Neuronal stem cell (in vitro differentiated cells): ENCODE data around the gene GLI3.

Source experiments
- DNase-seq: peaks from one replicate; pipeline ENCODE4 v3.0.0-alpha.2; 2013; ENCODE audit warnings: low spot score
- H2AFZ ChIP-seq: one replicate; pipeline ENCODE4 v1.6.1; 2013; ENCODE audit warnings: mild to moderate bottlenecking, low read length, inconsistent platforms
- H2AK5ac ChIP-seq: 2 replicates; pipeline ENCODE4 v1.6.1; 2013; ENCODE audit warnings: low read depth, mild to moderate bottlenecking, inconsistent platforms, low read length, moderate library complexity, mixed read lengths
- H2BK120ac ChIP-seq: 2 replicates; pipeline ENCODE4 v1.6.1; 2013; ENCODE audit warnings: low read depth, mild to moderate bottlenecking, inconsistent platforms, low read length, moderate library complexity, mixed read lengths
- H2BK12ac ChIP-seq: one replicate; pipeline ENCODE4 v1.6.1; 2013; ENCODE audit warnings: low read length, inconsistent platforms
- H2BK15ac ChIP-seq: 2 replicates; pipeline ENCODE4 v1.6.1; 2013; ENCODE audit warnings: mild to moderate bottlenecking, low read length, inconsistent platforms, mixed read lengths
- H2BK5ac ChIP-seq: one replicate; pipeline ENCODE4 v1.6.1; 2013; ENCODE audit warnings: inconsistent platforms, mild to moderate bottlenecking, low read length, moderate library complexity
- H3K14ac ChIP-seq: one replicate; pipeline ENCODE4 v1.6.1; 2013; ENCODE audit warnings: low read length, inconsistent platforms
- H3K18ac ChIP-seq: 2 replicates; pipeline ENCODE4 v1.6.1; 2013; ENCODE audit warnings: low read length, inconsistent platforms
- H3K23ac ChIP-seq: 2 replicates; pipeline ENCODE4 v1.6.1; 2013; ENCODE audit warnings: low read depth, mild to moderate bottlenecking, mixed read lengths, low read length, inconsistent platforms; ENCODE audit not compliant: poor library complexity
- H3K27ac ChIP-seq: replicated peaks from 3 replicates; pipeline ENCODE4 v1.5.1; 2013; ENCODE audit warnings: low read length, inconsistent platforms
- H3K27me3 ChIP-seq, 3 experiments: 2 replicates each; pipeline ENCODE4 v1.6.1; 2013; ENCODE audit warnings: low read length in 3 of 3, mild to moderate bottlenecking in 2 of 3, inconsistent platforms in 1 of 3, low read depth in 1 of 3, mixed read lengths in 1 of 3, moderate library complexity in 1 of 3; ENCODE audit not compliant: control insufficient read depth in 3 of 3, insufficient read depth in 3 of 3
- H3K36me3 ChIP-seq, 2 donors: replicated peaks in 1 of 2; 2 replicates each; pipeline ENCODE4 v1.6.1; 2013; ENCODE audit warnings: low read length in 2 of 2; ENCODE audit not compliant: control insufficient read depth in 2 of 2, insufficient read depth in 2 of 2
- H3K4ac ChIP-seq: 2 replicates; pipeline ENCODE4 v1.6.1; 2013; ENCODE audit warnings: inconsistent platforms, mild to moderate bottlenecking, low read length, moderate library complexity
- H3K4me1 ChIP-seq, 2 donors: 1 replicate in 1 of 2; 2 replicates in 1 of 2; pipeline ENCODE4 v1.6.1; 2013; ENCODE audit warnings: low read length in 2 of 2, low read depth in 1 of 2; ENCODE audit not compliant: control insufficient read depth in 2 of 2, insufficient read depth in 1 of 2
- H3K4me2 ChIP-seq: one replicate; pipeline ENCODE4 v1.6.1; 2013; ENCODE audit warnings: mild to moderate bottlenecking, low read length, inconsistent platforms; ENCODE audit not compliant: insufficient read depth, poor library complexity, severe bottlenecking
- H3K4me3 ChIP-seq, 2 donors: 2 replicates each; pipeline ENCODE4 v1.5.1; 2013; ENCODE audit warnings: low read length in 2 of 2, mild to moderate bottlenecking in 2 of 2, inconsistent platforms in 1 of 2, moderate library complexity in 1 of 2
- H3K79me1 ChIP-seq: one replicate; pipeline ENCODE4 v1.6.1; 2013; ENCODE audit warnings: low read depth, mild to moderate bottlenecking, inconsistent platforms, low read length, moderate library complexity
- H3K9ac ChIP-seq: one replicate; pipeline ENCODE4 v1.6.1; 2013; ENCODE audit warnings: mild to moderate bottlenecking, low read depth, low read length, inconsistent platforms; ENCODE audit not compliant: poor library complexity
- H3K9me3 ChIP-seq, 2 donors: replicated peaks in 1 of 2; 2 replicates each; pipeline versions ENCODE3 to v1.6.1; 2013; ENCODE audit warnings: low read length in 2 of 2, mild to moderate bottlenecking in 2 of 2, inconsistent platforms in 1 of 2, low read depth in 1 of 2, mixed read lengths in 1 of 2, moderate library complexity in 1 of 2; ENCODE audit not compliant: control insufficient read depth in 2 of 2, insufficient read depth in 1 of 2
- H4K8ac ChIP-seq: one replicate; pipeline ENCODE4 v1.6.1; 2013; ENCODE audit warnings: low read depth, mild to moderate bottlenecking, inconsistent platforms, low read length, moderate library complexity
- H4K91ac ChIP-seq: one replicate; pipeline ENCODE4 v1.6.1; 2013; ENCODE audit warnings: low read length, low read depth, mild to moderate bottlenecking, inconsistent platforms; ENCODE audit not compliant: poor library complexity
- WGBS, 2 donors: extraction: QIAGEN DNeasy Blood & Tissue Kit; methylation state at CpG; one replicate each; pipeline ENCODE4 v1.1.7; 2013; ENCODE audit warnings: missing lambda C conversion rate in 2 of 2, mixed read lengths in 1 of 2; ENCODE audit not compliant: insufficient read length in 2 of 2, insufficient replicate concordance in 1 of 2; ENCODE audit errors: extremely low coverage in 2 of 2; 5-methylcytosine and 5-hydroxymethylcytosine counted together

Gene GLI3

GRCh38 chr7:42017349-42017986 lies 219.5 kb downstream of the GLI3 start:
- no peaks in the 10 kb centered on the region for H3K79me1 ChIP-seq
- H2BK15ac ChIP-seq, result no peak overlapping the region
- no peak overlapping the region for H3K27ac ChIP-seq
- H3K4me2 ChIP-seq, result no peak overlapping the region
- no peak overlapping the region for H2BK120ac ChIP-seq
- peaks cover 35 to 98% of the 10 kb centered on the region in 2 donors for H3K36me3 ChIP-seq
- no peak overlapping the region for H2BK5ac ChIP-seq
- no peak overlapping the region for H3K4me3 ChIP-seq
- H3K9me3 ChIP-seq, result peaks cover 9 to 44% of the 10 kb centered on the region in 2 donors
- no peak overlapping the region for H3K4ac ChIP-seq
- H3K4me1 ChIP-seq, result peaks cover 0 to 6% of the 10 kb centered on the region in 2 donors
- no peaks in the 10 kb centered on the region for H3K27me3 ChIP-seq
- no peak overlapping the region for H4K91ac ChIP-seq
- H3K23ac ChIP-seq, result no peak overlapping the region
- H4K8ac ChIP-seq, result no peak overlapping the region
- no peak overlapping the region for H3K14ac ChIP-seq
- no peak overlapping the region for H2AK5ac ChIP-seq
- DNase-seq, result no peak
- H2AFZ ChIP-seq, result no peak overlapping the region
- no peak overlapping the region for H2BK12ac ChIP-seq
- H3K9ac ChIP-seq, result no peak overlapping the region
- no peak overlapping the region for H3K18ac ChIP-seq
- no CpG with 5 or more reads among the region's 15 CpGs for WGBS, 2 donors

GRCh38 chr7:42016517-42016916 lies 220.5 kb downstream of the GLI3 start:
- no peak overlapping the region for H3K14ac ChIP-seq
- H3K4me2 ChIP-seq, result no peak overlapping the region
- H2BK120ac ChIP-seq, result no peak overlapping the region
- H3K4ac ChIP-seq, result no peak overlapping the region
- H3K23ac ChIP-seq, result no peak overlapping the region
- no peak overlapping the region for H4K8ac ChIP-seq
- H3K79me1 ChIP-seq, result no peaks in the 10 kb centered on the region
- no peak overlapping the region for H3K27ac ChIP-seq
- peaks cover 34 to 98% of the 10 kb centered on the region in 2 donors for H3K36me3 ChIP-seq
- WGBS, 2 donors, result no CpG with 5 or more reads among the region's 3 CpGs
- H3K9me3 ChIP-seq, result peaks cover 9 to 44% of the 10 kb centered on the region in 2 donors
- H3K4me1 ChIP-seq, result peaks cover 0 to 4% of the 10 kb centered on the region in 2 donors
- no peak overlapping the region for H4K91ac ChIP-seq
- no peak overlapping the region for H2BK15ac ChIP-seq
- no peak overlapping the region for H3K4me3 ChIP-seq
- H3K27me3 ChIP-seq, result no peaks in the 10 kb centered on the region
- H2BK12ac ChIP-seq, result no peak overlapping the region
- H3K9ac ChIP-seq, result no peak overlapping the region
- DNase-seq, result no peak
- H3K18ac ChIP-seq, result no peak overlapping the region
- no peak overlapping the region for H2AFZ ChIP-seq
- no peak overlapping the region for H2BK5ac ChIP-seq
- no peak overlapping the region for H2AK5ac ChIP-seq

- peaks cover 2% of the 10 kb centered on the region for H3K79me1 ChIP-seq
- H4K8ac ChIP-seq, result no peak overlapping the region
- H2AK5ac ChIP-seq, result no peak overlapping the region
- H3K18ac ChIP-seq, result no peak overlapping the region
- WGBS, 2 donors, result no CpG with 5 or more reads among the region's 9 CpGs
- no peak overlapping the region for H3K4me3 ChIP-seq
- H3K23ac ChIP-seq, result no peak overlapping the region
- DNase-seq, result peak; percentile 14
- no peak overlapping the region for H3K14ac ChIP-seq
- H4K91ac ChIP-seq, result no peak overlapping the region
- peaks cover 40 to 100% of the 10 kb centered on the region in 2 donors for H3K36me3 ChIP-seq
- H3K4ac ChIP-seq, result no peak overlapping the region
- H3K9ac ChIP-seq, result no peak overlapping the region
- no peak overlapping the region for H3K4me2 ChIP-seq
- H3K4me1 ChIP-seq, result peaks cover 0 to 4% of the 10 kb centered on the region in 2 donors
- H3K27me3 ChIP-seq, result no peaks in the 10 kb centered on the region
- peaks cover 9 to 43% of the 10 kb centered on the region in 2 donors for H3K9me3 ChIP-seq
- no peak overlapping the region for H2BK12ac ChIP-seq
- H2BK15ac ChIP-seq, result no peak overlapping the region
- no peak overlapping the region for H2AFZ ChIP-seq
- no peak overlapping the region for H2BK120ac ChIP-seq
- H2BK5ac ChIP-seq, result no peak overlapping the region
- H3K27ac ChIP-seq, result no peak overlapping the region
Observed at GRCh38 chr7:42014625-42015618, 222.1 kb downstream of the GLI3 start.

- no peak overlapping the region for H3K4me2 ChIP-seq
- H3K27ac ChIP-seq, result no peak overlapping the region
- H3K4ac ChIP-seq, result no peak overlapping the region
- H3K9me3 ChIP-seq, result peaks cover 9 to 39% of the 10 kb centered on the region in 2 donors
- peaks cover 2% of the 10 kb centered on the region for H3K79me1 ChIP-seq
- no peak overlapping the region for H4K91ac ChIP-seq
- no peak overlapping the region for H2BK120ac ChIP-seq
- H3K23ac ChIP-seq, result no peak overlapping the region
- H2BK15ac ChIP-seq, result no peak overlapping the region
- no peak overlapping the region for H2BK5ac ChIP-seq
- H3K14ac ChIP-seq, result no peak overlapping the region
- H3K18ac ChIP-seq, result no peak overlapping the region
- no peak overlapping the region for H3K4me3 ChIP-seq
- H3K4me1 ChIP-seq, result peaks cover 0 to 4% of the 10 kb centered on the region in 2 donors
- no peak for DNase-seq
- H2AFZ ChIP-seq, result no peak overlapping the region
- H3K27me3 ChIP-seq, result no peaks in the 10 kb centered on the region
- no peak overlapping the region for H4K8ac ChIP-seq
- no peak overlapping the region for H2AK5ac ChIP-seq
- no peak overlapping the region for H3K9ac ChIP-seq
- no peak overlapping the region for H2BK12ac ChIP-seq
- WGBS, 2 donors, result no CpG with 5 or more reads among the region's 5 CpGs
- H3K36me3 ChIP-seq, result peaks cover 46 to 100% of the 10 kb centered on the region in 2 donors
Observed at GRCh38 chr7:42012786-42013360, 224.1 kb downstream of the GLI3 start.
